ENCODE measurements around the gene MFSD2A.

MFSD2A gene

GRCh38 chr1:40014812-40015594 is 60.1 kb downstream of the MFSD2A start:
- CTCF ChIA-PET, result interaction anchor here (0.7 to 1.3 kb wide), 2 partner anchors 17 to 18 kb away, joined by 3 read pairs; no protein-coding TSS in a partner anchor
- Mint-ChIP-seq H3K4me3 (no peak overlapping the region), H3K9me3 (peaks cover 6% of the 10 kb centered on the region), H3K36me3 (peaks cover 2% of the 10 kb centered on the region), H3K27ac (no peak overlapping the region), H3K4me1 (peaks cover 3% of the 10 kb centered on the region), H3K27me3 (peaks cover 13% of the 10 kb centered on the region)
- no peak for DNase-seq

- H3K4me3 Mint-ChIP-seq, result no peak overlapping the region
- peaks cover 3% of the 10 kb centered on the region for H3K4me1 Mint-ChIP-seq
- DNase-seq, result no peak
- H3K27me3 Mint-ChIP-seq, result peaks cover 17% of the 10 kb centered on the region
- H3K9me3 Mint-ChIP-seq, result no peaks in the 10 kb centered on the region
- no peak overlapping the region for H3K27ac Mint-ChIP-seq
- CTCF ChIA-PET, result interaction anchor here (1.2 kb wide), 1 partner anchor 44 kb away, joined by 3 read pairs; no protein-coding TSS in a partner anchor
- H3K36me3 Mint-ChIP-seq, result peaks cover 2% of the 10 kb centered on the region
Observed at GRCh38 chr1:40017951-40018575, 63.1 kb downstream of the MFSD2A start.

Measured in activated naive CD4-positive, alpha-beta T cell treated with anti-CD3 and anti-CD28 coated beads, Interleukin-2, amount 10 ng/mL, durations not matched to agents 7 days and 5 days (primary cell).